Upper lobe of left lung (tissue), 4 donors: ENCODE results near the gene ATG10.

ENCODE experiments used
- CTCF ChIP-seq, 6 experiments: fragments of 450-650 bp in 4 of 6; fragments of 200-600 bp in 2 of 6; sonication (generic) in 2 of 6; IDR thresholded peaks; one replicate each; pipeline ENCODE4 v1.5.1; 2016 to 2019; ENCODE audit warnings: antibody characterized with exemption in 6 of 6
- EP300 ChIP-seq, 4 donors: sonication (generic); formaldehyde crosslinking; IDR thresholded peaks; one replicate each; pipeline ENCODE4 v1.5.1; 2017; ENCODE audit warnings: antibody characterized with exemption in 4 of 4, control low read depth in 2 of 4

GRCh38 chr5:81969226-81969625 lies 2.6 kb upstream of the ATG10 start:
- TF ChIP-seq CTCF (IDR thresholded peaks at IDR 0.05), result no peak
- no peak for TF ChIP-seq EP300 (IDR thresholded peaks at IDR 0.05)
